ENCODE results near the gene EFHD2. TPM values are rescaled to one million over a fixed set of nuclear protein-coding genes. Genes with fewer than 3 reads are reported as not detected.
"Not testable (repeated sequence)": the region's sequence is repeated elsewhere in the genome, so short reads cannot be mapped to it uniquely, and the experiment has no call there.

Gene EFHD2
- total RNA-seq, 1 donor from 2014 or later: 6.6 TPM

- Mint-ChIP-seq H3K9me3 (ENCODE audit: unreplicated experiment) (no peaks in the 10 kb centered on the region), H3K4me3 (ENCODE audit: unreplicated experiment) (no peak overlapping the region), H3K36me3 (ENCODE audit: low read depth, unreplicated experiment) (no peaks in the 10 kb centered on the region), H3K27me3 (ENCODE audit: unreplicated experiment) (peaks cover 6% of the 10 kb centered on the region), H3K27ac (ENCODE audit: unreplicated experiment) (no peak overlapping the region), H3K4me1 (ENCODE audit: unreplicated experiment) (no peaks in the 10 kb centered on the region)
- no peak for DNase-seq (ENCODE audit: low spot score)
- TF ChIP-seq, protein P1, sequence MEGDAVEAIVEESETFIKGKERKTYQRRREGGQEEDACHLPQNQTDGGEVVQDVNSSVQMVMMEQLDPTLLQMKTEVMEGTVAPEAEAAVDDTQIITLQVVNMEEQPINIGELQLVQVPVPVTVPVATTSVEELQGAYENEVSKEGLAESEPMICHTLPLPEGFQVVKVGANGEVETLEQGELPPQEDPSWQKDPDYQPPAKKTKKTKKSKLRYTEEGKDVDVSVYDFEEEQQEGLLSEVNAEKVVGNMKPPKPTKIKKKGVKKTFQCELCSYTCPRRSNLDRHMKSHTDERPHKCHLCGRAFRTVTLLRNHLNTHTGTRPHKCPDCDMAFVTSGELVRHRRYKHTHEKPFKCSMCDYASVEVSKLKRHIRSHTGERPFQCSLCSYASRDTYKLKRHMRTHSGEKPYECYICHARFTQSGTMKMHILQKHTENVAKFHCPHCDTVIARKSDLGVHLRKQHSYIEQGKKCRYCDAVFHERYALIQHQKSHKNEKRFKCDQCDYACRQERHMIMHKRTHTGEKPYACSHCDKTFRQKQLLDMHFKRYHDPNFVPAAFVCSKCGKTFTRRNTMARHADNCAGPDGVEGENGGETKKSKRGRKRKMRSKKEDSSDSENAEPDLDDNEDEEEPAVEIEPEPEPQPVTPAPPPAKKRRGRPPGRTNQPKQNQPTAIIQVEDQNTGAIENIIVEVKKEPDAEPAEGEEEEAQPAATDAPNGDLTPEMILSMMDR (IDR thresholded peaks at IDR 0.05; ENCODE audit: unreplicated experiment): no peak
Measured at GRCh38 chr1:15378729-15379128, 31.0 kb upstream of the EFHD2 start.

DNA sequence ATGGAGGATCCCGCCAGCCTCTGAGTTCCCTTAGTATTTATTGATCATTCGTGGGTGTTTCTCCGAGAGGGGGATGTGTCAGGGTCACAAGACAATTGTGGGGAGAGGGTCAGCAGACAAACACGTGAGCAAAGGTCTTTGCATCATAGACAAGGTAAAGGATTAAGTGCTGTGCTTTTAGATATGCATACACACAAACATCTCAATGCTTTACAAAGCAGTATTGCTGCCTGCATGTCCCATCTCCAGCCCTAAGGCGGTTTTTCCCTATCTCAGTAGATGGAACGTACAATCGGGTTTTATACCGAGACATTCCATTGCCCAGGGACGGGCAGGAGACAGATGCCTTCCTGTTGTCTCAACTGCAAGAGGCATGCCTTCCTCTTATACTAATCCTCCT is 30.5 kb upstream of the EFHD2 start:
- not testable (repeated sequence) for DNase-seq (ENCODE audit: low spot score); H3K36me3 Mint-ChIP-seq (ENCODE audit: low read depth, unreplicated experiment); H3K27ac Mint-ChIP-seq (ENCODE audit: unreplicated experiment); H3K4me1 Mint-ChIP-seq (ENCODE audit: unreplicated experiment); H3K9me3 Mint-ChIP-seq (ENCODE audit: unreplicated experiment); H3K4me3 Mint-ChIP-seq (ENCODE audit: unreplicated experiment); H3K27me3 Mint-ChIP-seq (ENCODE audit: unreplicated experiment)

GRCh38 chr1:15380601-15381508 is 28.8 kb upstream of the EFHD2 start:
- peaks cover 13% of the 10 kb centered on the region for H3K27me3 Mint-ChIP-seq (ENCODE audit: unreplicated experiment)

GRCh38 chr1:15381805-15382204 is 27.9 kb upstream of the EFHD2 start:
- no peak overlapping the region for H3K27ac Mint-ChIP-seq (ENCODE audit: unreplicated experiment)
- no peak overlapping the region for H3K4me3 Mint-ChIP-seq (ENCODE audit: unreplicated experiment)
- peaks cover 4% of the 10 kb centered on the region for H3K4me1 Mint-ChIP-seq (ENCODE audit: unreplicated experiment)
- no peaks in the 10 kb centered on the region for H3K36me3 Mint-ChIP-seq (ENCODE audit: low read depth, unreplicated experiment)
- H3K9me3 Mint-ChIP-seq (ENCODE audit: unreplicated experiment): no peaks in the 10 kb centered on the region
- TF ChIP-seq, protein P1 (IDR thresholded peaks at IDR 0.05; ENCODE audit: unreplicated experiment): no peak
- no peak for DNase-seq (ENCODE audit: low spot score)
- peaks cover 15% of the 10 kb centered on the region for H3K27me3 Mint-ChIP-seq (ENCODE audit: unreplicated experiment)

More at GRCh38 chr1:15380601-15381508, 28.8 kb upstream of the EFHD2 start:
- H3K9me3 Mint-ChIP-seq (ENCODE audit: unreplicated experiment): no peaks in the 10 kb centered on the region
- no peak overlapping the region for H3K27ac Mint-ChIP-seq (ENCODE audit: unreplicated experiment)
- DNase-seq (ENCODE audit: low spot score): no peak
- TF ChIP-seq, protein P1 (IDR thresholded peaks at IDR 0.05; ENCODE audit: unreplicated experiment): no peak
- H3K36me3 Mint-ChIP-seq (ENCODE audit: low read depth, unreplicated experiment): no peaks in the 10 kb centered on the region
- peaks cover 4% of the 10 kb centered on the region for H3K4me1 Mint-ChIP-seq (ENCODE audit: unreplicated experiment)
- H3K4me3 Mint-ChIP-seq (ENCODE audit: unreplicated experiment): no peak overlapping the region

- H3K4me3 Mint-ChIP-seq (ENCODE audit: unreplicated experiment): no peak overlapping the region
- H3K9me3 Mint-ChIP-seq (ENCODE audit: unreplicated experiment): no peaks in the 10 kb centered on the region
- H3K27ac Mint-ChIP-seq (ENCODE audit: unreplicated experiment): no peak overlapping the region
- H3K27me3 Mint-ChIP-seq (ENCODE audit: unreplicated experiment): peaks cover 19% of the 10 kb centered on the region
- DNase-seq (ENCODE audit: low spot score): no peak
- peaks cover 4% of the 10 kb centered on the region for H3K4me1 Mint-ChIP-seq (ENCODE audit: unreplicated experiment)
- H3K36me3 Mint-ChIP-seq (ENCODE audit: low read depth, unreplicated experiment): no peaks in the 10 kb centered on the region
- TF ChIP-seq, protein P1 (IDR thresholded peaks at IDR 0.05; ENCODE audit: unreplicated experiment): no peak
Measured at GRCh38 chr1:15382601-15383518, 26.8 kb upstream of the EFHD2 start.
